Glutamatergic neuron (in vitro differentiated cells): ENCODE data around the gene CNOT3. TPM values are rescaled to one million over a fixed set of nuclear protein-coding genes. Genes with fewer than 3 reads are reported as not detected.
"Not testable (repeated sequence)": the region's sequence is repeated elsewhere in the genome, so short reads cannot be mapped to it uniquely, and the experiment has no call there.

Source experiments
- DNase-seq: peaks from one replicate; pipeline ENCODE4 v3.0.0; 2022
- H3K27ac Mint-ChIP-seq: one replicate; pipeline ENCODE4 v1.8.0; 2020; ENCODE audit warnings: mild to moderate bottlenecking, mixed read lengths, inconsistent platforms; ENCODE audit not compliant: unreplicated experiment
- H3K27me3 Mint-ChIP-seq: one replicate; pipeline ENCODE4 v1.8.0; 2020; ENCODE audit warnings: mild to moderate bottlenecking, moderate library complexity, mixed read lengths, inconsistent platforms; ENCODE audit not compliant: unreplicated experiment
- H3K36me3 Mint-ChIP-seq: one replicate; pipeline ENCODE4 v1.8.0; 2020; ENCODE audit warnings: mild to moderate bottlenecking, mixed read lengths, inconsistent platforms; ENCODE audit not compliant: unreplicated experiment
- H3K4me1 Mint-ChIP-seq: one replicate; pipeline ENCODE4 v1.8.0; 2020; ENCODE audit warnings: mild to moderate bottlenecking, low read depth, mixed read lengths, inconsistent platforms; ENCODE audit not compliant: unreplicated experiment
- H3K4me3 Mint-ChIP-seq: one replicate; pipeline ENCODE4 v1.8.0; 2020; ENCODE audit warnings: mild to moderate bottlenecking, mixed read lengths, inconsistent platforms; ENCODE audit not compliant: unreplicated experiment
- H3K9me3 Mint-ChIP-seq: one replicate; pipeline ENCODE4 v1.8.0; 2020; ENCODE audit warnings: mild to moderate bottlenecking, moderate library complexity, mixed read lengths, inconsistent platforms; ENCODE audit not compliant: unreplicated experiment
- CTCF ChIP-seq: fragments of 200-600 bp; sonication (generic); IDR thresholded peaks from one replicate; pipeline ENCODE4 v1.5.0; 2021; ENCODE audit not compliant: partially characterized antibody, unreplicated experiment
- long read RNA-seq: library from polyadenylated mRNA; unstranded; transcript quantifications from one replicate; pipeline ENCODE4 v2.0.0, GENCODE V29; 2020; ENCODE audit not compliant: unreplicated experiment
- total RNA-seq: library from RNA; stranded (reverse); fragmentation: NEBNext Ultra II Directional; extraction: Animal tissue kit (Norgen Biotek cat#: 25700); gene quantifications from one replicate; pipeline ENCODE4 v1.2.1, GENCODE V29; 2021; ENCODE audit not compliant: unreplicated experiment

The CNOT3 gene
- total RNA-seq = 56.9 TPM
- long read RNA-seq, partial matches to known transcripts = 0 of 2 reads
- long read RNA-seq, other reads (novel, unspliced or antisense) = 2 of 2 reads

- Mint-ChIP-seq H3K4me1 (peaks cover 3% of the 10 kb centered on the region), H3K27ac (peak within 1 kb of the TSS; percentile 84), H3K4me3 (peak within 1 kb of the TSS; percentile 96), H3K36me3 (no peaks in the 10 kb centered on the region), H3K27me3 (peaks cover 16% of the 10 kb centered on the region), H3K9me3 (peaks cover 11% of the 10 kb centered on the region)
- DNase-seq = peak; percentile 57
- peak; percentile 26 for TF ChIP-seq CTCF
Observed at GRCh38 chr19:54137699-54138488, at the start of gene CNOT3. TSS of gene CNOT3 (plus strand) at chr19:54137762. CDS start at chr19:54142979, 5,217 bp downstream.

- TF ChIP-seq CTCF = no peak
- H3K9me3 Mint-ChIP-seq = peaks cover 1% of the 10 kb centered on the region
- no peak overlapping the region for H3K4me3 Mint-ChIP-seq
- peaks cover 8% of the 10 kb centered on the region for H3K27me3 Mint-ChIP-seq
- no peak overlapping the region for H3K27ac Mint-ChIP-seq
- no peak for DNase-seq
- peaks cover 3% of the 10 kb centered on the region for H3K36me3 Mint-ChIP-seq
- H3K4me1 Mint-ChIP-seq = no peaks in the 10 kb centered on the region
Observed at GRCh38 chr19:54094426-54095000, 43.0 kb upstream of the CNOT3 start.

GRCh38 chr19:54095136-54095858 is 42.3 kb upstream of the CNOT3 start:
- Mint-ChIP-seq H3K27me3 (peaks cover 8% of the 10 kb centered on the region), H3K36me3 (peaks cover 3% of the 10 kb centered on the region), H3K4me3 (no peak overlapping the region), H3K4me1 (no peaks in the 10 kb centered on the region), H3K9me3 (peaks cover 1% of the 10 kb centered on the region), H3K27ac (no peak overlapping the region)
- no peak for DNase-seq
- no peak for TF ChIP-seq CTCF

- H3K27ac Mint-ChIP-seq, H3K9me3 Mint-ChIP-seq, H3K27me3 Mint-ChIP-seq, H3K4me1 Mint-ChIP-seq, H3K36me3 Mint-ChIP-seq: not testable (repeated sequence)
- peak; percentile 73 for DNase-seq
- peak overlapping the region; percentile 85 for H3K4me3 Mint-ChIP-seq
Observed at GRCh38 chr19:54095859-54096616, 41.5 kb upstream of the CNOT3 start.

- DNase-seq = no peak
- Mint-ChIP-seq H3K9me3 (peaks cover 1% of the 10 kb centered on the region), H3K27ac (no peak overlapping the region), H3K36me3 (peaks cover 3% of the 10 kb centered on the region), H3K27me3 (peaks cover 8% of the 10 kb centered on the region), H3K4me3 (peak overlapping the region; percentile 35), H3K4me1 (no peaks in the 10 kb centered on the region)
- TF ChIP-seq CTCF = no peak
Observed at GRCh38 chr19:54096617-54097106, 40.9 kb upstream of the CNOT3 start.
